GM12878 (cell line): ENCODE results near the gene IL17RC.

Source experiments
- CTCF ChIP-seq, 3 experiments: IDR thresholded peaks in 2 of 3; conservative IDR thresholded peaks in 1 of 3; 2 replicates each; pipeline ENCODE4 v1.5.1; 2011; ENCODE audit warnings: low read depth in 3 of 3, low read length in 3 of 3, mild to moderate bottlenecking in 3 of 3, control low read depth in 2 of 3, moderate library complexity in 2 of 3, inconsistent platforms in 1 of 3, mixed read lengths in 1 of 3; ENCODE audit not compliant: control insufficient read depth in 2 of 3, insufficient read depth in 1 of 3; ENCODE audit errors: extremely low read depth in 1 of 3
- IRF3 ChIP-seq: fragments of 450-650 bp; IDR thresholded peaks from 2 replicates; pipeline ENCODE4 v1.6.1; 2014; ENCODE audit warnings: mild to moderate bottlenecking

- TF ChIP-seq CTCF (IDR thresholded peaks at IDR 0.05 in 2 of 3, conservative IDR thresholded peaks at IDR 0.05 in 1 of 3; ENCODE audit: control insufficient read depth in 2 of 3, extremely low read depth in 1 of 3, insufficient read depth in 1 of 3, low read depth in 3 of 3, low read length in 3 of 3) (no peak), IRF3 (no peak)
Observed at GRCh38 chr3:9916734-9917680, at the start of gene IL17RC.
